ENCODE measurements around the gene MRPL37.

MRPL37 gene

DNA sequence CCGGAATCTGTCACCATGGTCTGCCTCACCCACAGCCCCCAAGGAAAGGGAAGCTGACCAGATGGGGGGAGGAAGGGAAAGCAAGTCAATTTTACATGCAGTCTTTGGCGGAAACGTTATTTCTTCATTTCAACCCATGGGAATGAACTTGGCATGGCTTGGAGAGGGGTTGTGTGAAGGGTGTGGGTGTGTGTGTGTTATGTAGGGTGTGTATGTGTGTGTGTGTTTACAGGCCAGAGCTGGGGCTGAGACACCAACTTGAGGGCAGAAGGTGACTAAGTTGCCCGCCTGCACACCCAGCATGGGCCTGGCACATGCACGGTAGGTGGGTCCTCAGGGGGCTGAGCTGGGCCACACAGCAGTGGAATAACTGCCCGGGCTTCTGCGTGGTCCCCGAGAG is 65.2 kb downstream of the MRPL37 start:
- no peak for DNase-seq (ENCODE audit: low spot score)

DNA sequence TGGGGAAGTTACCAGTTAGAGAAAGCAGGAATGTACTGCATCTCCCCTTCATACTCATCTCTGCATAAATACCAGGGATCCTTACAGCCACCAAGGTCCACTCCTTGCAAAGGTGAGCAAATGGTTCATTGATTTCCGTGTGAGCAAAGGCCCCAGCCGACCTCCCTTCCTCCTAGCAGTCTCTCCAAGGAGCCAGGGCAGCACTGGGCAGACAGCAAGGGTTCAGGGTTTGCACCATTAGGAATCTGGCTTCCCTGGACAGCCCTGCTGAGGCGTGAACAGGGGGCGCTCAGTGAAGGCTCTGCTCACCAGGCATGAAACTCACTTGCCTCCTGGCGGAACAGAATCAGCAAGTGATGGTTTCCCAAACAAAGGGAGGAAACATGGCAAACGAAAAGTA is 65.7 kb downstream of the MRPL37 start:
- DNase-seq (ENCODE audit: low spot score) = no peak

DNA sequence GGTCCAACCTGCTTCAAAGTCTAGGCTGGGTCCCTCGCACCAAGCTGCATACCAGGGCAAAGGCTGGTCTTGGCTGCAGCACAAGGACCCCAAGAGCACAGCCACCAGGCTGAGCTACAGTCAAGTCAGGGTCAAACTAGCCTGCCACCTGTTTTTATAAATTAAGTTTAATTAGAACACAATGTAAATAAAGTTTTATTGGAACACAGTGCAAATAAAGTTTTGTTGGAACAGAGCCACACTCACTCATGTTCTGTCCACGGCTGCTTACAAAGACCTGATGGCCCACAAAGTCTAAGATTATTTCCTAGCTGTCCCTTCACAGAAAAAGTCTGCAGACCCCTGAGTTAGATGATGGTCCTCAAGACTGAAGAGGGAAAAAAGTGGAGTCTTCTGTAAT is 66.2 kb downstream of the MRPL37 start:
- no peak for DNase-seq (ENCODE audit: low spot score)

DNA sequence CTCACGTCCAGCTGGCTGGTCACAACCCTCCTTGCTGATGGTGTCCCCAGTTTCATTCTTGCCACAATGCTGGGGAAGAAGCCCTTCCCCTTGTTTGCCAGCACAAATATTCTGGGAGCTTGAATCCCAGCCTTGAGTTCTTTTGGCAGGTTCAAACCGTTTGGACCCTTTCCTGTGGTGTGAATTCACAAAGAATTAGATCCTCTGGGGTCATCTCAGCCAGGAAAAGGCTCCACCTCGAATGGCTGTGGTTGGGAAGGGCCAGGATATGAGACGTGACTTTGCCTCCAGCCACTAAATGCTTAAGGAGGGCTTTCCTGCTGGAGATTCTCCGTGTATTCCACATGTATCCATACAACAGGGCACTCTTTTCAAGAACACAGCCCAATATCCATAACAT is 66.9 kb downstream of the MRPL37 start:
- no peak for DNase-seq (ENCODE audit: low spot score)
